ENCODE data around the gene ZNF407. TPM values are rescaled to one million over a fixed set of nuclear protein-coding genes. Genes with fewer than 3 reads are reported as not detected.

ZNF407 gene
- total and polyA plus RNA-seq, 2 experiments from 2014 or later, result 2.1 to 10.4 TPM

DNA sequence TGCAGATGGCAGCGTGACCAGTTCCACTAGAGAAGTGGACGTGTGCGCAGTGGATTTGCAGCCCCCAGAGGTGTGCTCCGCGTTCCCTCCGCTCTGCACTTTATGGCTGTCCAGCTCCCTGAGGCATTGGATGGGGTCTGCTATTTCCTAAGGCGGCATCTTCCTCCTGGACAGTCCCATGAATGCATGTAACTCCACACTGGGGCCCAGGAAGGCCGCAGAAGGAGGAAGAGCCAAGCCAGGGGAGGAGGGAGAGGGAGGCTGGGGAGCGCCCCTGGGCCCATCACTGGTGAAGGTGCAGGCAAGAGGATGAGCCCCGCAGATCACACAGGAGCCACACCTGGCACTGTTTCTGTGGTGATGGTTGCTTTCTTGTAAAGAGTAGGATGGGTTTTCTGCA, 512.1 kb downstream of the ZNF407 start:
- ATAC-seq, result no peak
- no peak for TF ChIP-seq EZH2 (IDR thresholded peaks at IDR 0.05; ENCODE audit: low read depth, unreplicated experiment)
- TF ChIP-seq POLR2AphosphoS5 (IDR thresholded peaks at IDR 0.05; ENCODE audit: low read depth), result no peak
- no peak for TF ChIP-seq STAT1 (IDR thresholded peaks at IDR 0.05; ENCODE audit: unreplicated experiment)
- no peak for TF ChIP-seq NANOG (IDR thresholded peaks at IDR 0.05; ENCODE audit: borderline replicate concordance)
- TF ChIP-seq, protein P1, sequence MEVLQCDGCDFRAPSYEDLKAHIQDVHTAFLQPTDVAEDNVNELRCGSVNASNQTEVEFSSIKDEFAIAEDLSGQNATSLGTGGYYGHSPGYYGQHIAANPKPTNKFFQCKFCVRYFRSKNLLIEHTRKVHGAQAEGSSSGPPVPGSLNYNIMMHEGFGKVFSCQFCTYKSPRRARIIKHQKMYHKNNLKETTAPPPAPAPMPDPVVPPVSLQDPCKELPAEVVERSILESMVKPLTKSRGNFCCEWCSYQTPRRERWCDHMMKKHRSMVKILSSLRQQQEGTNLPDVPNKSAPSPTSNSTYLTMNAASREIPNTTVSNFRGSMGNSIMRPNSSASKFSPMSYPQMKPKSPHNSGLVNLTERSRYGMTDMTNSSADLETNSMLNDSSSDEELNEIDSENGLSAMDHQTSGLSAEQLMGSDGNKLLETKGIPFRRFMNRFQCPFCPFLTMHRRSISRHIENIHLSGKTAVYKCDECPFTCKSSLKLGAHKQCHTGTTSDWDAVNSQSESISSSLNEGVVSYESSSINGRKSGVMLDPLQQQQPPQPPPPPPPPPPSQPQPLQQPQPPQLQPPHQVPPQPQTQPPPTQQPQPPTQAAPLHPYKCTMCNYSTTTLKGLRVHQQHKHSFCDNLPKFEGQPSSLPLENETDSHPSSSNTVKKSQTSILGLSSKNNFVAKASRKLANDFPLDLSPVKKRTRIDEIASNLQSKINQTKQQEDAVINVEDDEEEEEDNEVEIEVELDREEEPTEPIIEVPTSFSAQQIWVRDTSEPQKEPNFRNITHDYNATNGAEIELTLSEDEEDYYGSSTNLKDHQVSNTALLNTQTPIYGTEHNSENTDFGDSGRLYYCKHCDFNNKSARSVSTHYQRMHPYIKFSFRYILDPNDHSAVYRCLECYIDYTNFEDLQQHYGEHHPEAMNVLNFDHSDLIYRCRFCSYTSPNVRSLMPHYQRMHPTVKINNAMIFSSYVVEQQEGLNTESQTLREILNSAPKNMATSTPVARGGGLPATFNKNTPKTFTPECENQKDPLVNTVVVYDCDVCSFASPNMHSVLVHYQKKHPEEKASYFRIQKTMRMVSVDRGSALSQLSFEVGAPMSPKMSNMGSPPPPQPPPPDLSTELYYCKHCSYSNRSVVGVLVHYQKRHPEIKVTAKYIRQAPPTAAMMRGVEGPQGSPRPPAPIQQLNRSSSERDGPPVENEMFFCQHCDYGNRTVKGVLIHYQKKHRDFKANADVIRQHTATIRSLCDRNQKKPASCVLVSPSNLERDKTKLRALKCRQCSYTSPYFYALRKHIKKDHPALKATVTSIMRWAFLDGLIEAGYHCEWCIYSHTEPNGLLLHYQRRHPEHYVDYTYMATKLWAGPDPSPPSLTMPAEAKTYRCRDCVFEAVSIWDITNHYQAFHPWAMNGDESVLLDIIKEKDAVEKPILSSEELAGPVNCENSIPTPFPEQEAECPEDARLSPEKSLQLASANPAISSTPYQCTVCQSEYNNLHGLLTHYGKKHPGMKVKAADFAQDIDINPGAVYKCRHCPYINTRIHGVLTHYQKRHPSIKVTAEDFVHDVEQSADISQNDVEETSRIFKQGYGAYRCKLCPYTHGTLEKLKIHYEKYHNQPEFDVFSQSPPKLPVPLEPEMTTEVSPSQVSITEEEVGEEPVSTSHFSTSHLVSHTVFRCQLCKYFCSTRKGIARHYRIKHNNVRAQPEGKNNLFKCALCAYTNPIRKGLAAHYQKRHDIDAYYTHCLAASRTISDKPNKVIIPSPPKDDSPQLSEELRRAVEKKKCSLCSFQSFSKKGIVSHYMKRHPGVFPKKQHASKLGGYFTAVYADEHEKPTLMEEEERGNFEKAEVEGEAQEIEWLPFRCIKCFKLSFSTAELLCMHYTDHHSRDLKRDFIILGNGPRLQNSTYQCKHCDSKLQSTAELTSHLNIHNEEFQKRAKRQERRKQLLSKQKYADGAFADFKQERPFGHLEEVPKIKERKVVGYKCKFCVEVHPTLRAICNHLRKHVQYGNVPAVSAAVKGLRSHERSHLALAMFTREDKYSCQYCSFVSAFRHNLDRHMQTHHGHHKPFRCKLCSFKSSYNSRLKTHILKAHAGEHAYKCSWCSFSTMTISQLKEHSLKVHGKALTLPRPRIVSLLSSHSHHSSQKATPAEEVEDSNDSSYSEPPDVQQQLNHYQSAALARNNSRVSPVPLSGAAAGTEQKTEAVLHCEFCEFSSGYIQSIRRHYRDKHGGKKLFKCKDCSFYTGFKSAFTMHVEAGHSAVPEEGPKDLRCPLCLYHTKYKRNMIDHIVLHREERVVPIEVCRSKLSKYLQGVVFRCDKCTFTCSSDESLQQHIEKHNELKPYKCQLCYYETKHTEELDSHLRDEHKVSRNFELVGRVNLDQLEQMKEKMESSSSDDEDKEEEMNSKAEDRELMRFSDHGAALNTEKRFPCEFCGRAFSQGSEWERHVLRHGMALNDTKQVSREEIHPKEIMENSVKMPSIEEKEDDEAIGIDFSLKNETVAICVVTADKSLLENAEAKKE (CRISPR knock-in tag; IDR thresholded peaks at IDR 0.05), result no peak
- no peak for TF ChIP-seq EZH2phosphoT487 (IDR thresholded peaks at IDR 0.05; ENCODE audit: unreplicated experiment)
- TF ChIP-seq ZNF331 (CRISPR knock-in tag; IDR thresholded peaks at IDR 0.05; ENCODE audit: low read depth), result no peak
- TF ChIP-seq ZNF114 (CRISPR knock-in tag; IDR thresholded peaks at IDR 0.05), result no peak
- TF ChIP-seq, protein P2, sequence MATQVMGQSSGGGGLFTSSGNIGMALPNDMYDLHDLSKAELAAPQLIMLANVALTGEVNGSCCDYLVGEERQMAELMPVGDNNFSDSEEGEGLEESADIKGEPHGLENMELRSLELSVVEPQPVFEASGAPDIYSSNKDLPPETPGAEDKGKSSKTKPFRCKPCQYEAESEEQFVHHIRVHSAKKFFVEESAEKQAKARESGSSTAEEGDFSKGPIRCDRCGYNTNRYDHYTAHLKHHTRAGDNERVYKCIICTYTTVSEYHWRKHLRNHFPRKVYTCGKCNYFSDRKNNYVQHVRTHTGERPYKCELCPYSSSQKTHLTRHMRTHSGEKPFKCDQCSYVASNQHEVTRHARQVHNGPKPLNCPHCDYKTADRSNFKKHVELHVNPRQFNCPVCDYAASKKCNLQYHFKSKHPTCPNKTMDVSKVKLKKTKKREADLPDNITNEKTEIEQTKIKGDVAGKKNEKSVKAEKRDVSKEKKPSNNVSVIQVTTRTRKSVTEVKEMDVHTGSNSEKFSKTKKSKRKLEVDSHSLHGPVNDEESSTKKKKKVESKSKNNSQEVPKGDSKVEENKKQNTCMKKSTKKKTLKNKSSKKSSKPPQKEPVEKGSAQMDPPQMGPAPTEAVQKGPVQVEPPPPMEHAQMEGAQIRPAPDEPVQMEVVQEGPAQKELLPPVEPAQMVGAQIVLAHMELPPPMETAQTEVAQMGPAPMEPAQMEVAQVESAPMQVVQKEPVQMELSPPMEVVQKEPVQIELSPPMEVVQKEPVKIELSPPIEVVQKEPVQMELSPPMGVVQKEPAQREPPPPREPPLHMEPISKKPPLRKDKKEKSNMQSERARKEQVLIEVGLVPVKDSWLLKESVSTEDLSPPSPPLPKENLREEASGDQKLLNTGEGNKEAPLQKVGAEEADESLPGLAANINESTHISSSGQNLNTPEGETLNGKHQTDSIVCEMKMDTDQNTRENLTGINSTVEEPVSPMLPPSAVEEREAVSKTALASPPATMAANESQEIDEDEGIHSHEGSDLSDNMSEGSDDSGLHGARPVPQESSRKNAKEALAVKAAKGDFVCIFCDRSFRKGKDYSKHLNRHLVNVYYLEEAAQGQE (IDR thresholded peaks at IDR 0.05; ENCODE audit: unreplicated experiment), result no peak
- TF ChIP-seq, protein P3, sequence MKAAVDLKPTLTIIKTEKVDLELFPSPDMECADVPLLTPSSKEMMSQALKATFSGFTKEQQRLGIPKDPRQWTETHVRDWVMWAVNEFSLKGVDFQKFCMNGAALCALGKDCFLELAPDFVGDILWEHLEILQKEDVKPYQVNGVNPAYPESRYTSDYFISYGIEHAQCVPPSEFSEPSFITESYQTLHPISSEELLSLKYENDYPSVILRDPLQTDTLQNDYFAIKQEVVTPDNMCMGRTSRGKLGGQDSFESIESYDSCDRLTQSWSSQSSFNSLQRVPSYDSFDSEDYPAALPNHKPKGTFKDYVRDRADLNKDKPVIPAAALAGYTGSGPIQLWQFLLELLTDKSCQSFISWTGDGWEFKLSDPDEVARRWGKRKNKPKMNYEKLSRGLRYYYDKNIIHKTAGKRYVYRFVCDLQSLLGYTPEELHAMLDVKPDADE (IDR thresholded peaks at IDR 0.05), result no peak
- TF ChIP-seq CREB1 (CRISPR knock-in tag; IDR thresholded peaks at IDR 0.05; ENCODE audit: low read depth), result no peak
- TF ChIP-seq JUNB (IDR thresholded peaks at IDR 0.05; ENCODE audit: unreplicated experiment), result no peak
- TF ChIP-seq, protein P4, sequence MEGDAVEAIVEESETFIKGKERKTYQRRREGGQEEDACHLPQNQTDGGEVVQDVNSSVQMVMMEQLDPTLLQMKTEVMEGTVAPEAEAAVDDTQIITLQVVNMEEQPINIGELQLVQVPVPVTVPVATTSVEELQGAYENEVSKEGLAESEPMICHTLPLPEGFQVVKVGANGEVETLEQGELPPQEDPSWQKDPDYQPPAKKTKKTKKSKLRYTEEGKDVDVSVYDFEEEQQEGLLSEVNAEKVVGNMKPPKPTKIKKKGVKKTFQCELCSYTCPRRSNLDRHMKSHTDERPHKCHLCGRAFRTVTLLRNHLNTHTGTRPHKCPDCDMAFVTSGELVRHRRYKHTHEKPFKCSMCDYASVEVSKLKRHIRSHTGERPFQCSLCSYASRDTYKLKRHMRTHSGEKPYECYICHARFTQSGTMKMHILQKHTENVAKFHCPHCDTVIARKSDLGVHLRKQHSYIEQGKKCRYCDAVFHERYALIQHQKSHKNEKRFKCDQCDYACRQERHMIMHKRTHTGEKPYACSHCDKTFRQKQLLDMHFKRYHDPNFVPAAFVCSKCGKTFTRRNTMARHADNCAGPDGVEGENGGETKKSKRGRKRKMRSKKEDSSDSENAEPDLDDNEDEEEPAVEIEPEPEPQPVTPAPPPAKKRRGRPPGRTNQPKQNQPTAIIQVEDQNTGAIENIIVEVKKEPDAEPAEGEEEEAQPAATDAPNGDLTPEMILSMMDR (conservative IDR thresholded peaks at IDR 0.05; ENCODE audit: low read depth in 2 of 2), result no peak
- H3K4me1 ChIP-seq (ENCODE audit: insufficient read depth), result no peaks in the 10 kb centered on the region

More for the DNA sequence above, 512.1 kb downstream of the ZNF407 start:
- H3F3A ChIP-seq (replicated peaks; ENCODE audit: low read depth), result no peaks in the 10 kb centered on the region
- no peaks in the 10 kb centered on the region for H3K79me2 ChIP-seq (replicated peaks; ENCODE audit: insufficient read depth)
- H2AFZ ChIP-seq, result no peak overlapping the region
- DNase-seq (ENCODE audit: low spot score), result no peak
- no peaks in the 10 kb centered on the region for H4K20me1 ChIP-seq (replicated peaks; ENCODE audit: insufficient read depth)
- no peaks in the 10 kb centered on the region for H3K27me3 ChIP-seq (ENCODE audit: insufficient read depth)
- H3K9me3 Mint-ChIP-seq, result no peaks in the 10 kb centered on the region
- no peaks in the 10 kb centered on the region for H3K9me2 ChIP-seq (ENCODE audit: insufficient read depth)
- no peaks in the 10 kb centered on the region for H3K36me3 Mint-ChIP-seq (ENCODE audit: low read depth)
- H3K36me3 ChIP-seq (ENCODE audit: insufficient read depth), result no peaks in the 10 kb centered on the region
- H3K4me2 ChIP-seq, result no peak overlapping the region
- H3K27ac ChIP-seq (ENCODE audit: low read depth), result no peak overlapping the region
- H3K4me3 Mint-ChIP-seq, result no peak overlapping the region
- H3K4me3 ChIP-seq, result no peak overlapping the region
- no peak overlapping the region for H3K27ac Mint-ChIP-seq
- H3K27me3 Mint-ChIP-seq (ENCODE audit: insufficient read depth, low read depth, poor library complexity), result peaks cover 2% of the 10 kb centered on the region
- H3K4me1 Mint-ChIP-seq, result peaks cover 7% of the 10 kb centered on the region
